NB4 (cell line): Measurements from ENCODE around the gene UTS2B.

ENCODE experiments used
- CTCF ChIP-seq: IDR thresholded peaks from one replicate; pipeline ENCODE4 v1.5.1; 2012; ENCODE audit warnings: low read depth, low read length
- MAX ChIP-seq: IDR thresholded peaks from 2 replicates; pipeline ENCODE4 v1.6.1; 2011; ENCODE audit warnings: low read depth, low read length
- MYC ChIP-seq: IDR thresholded peaks from 2 replicates; pipeline ENCODE4 v1.6.1; 2011; ENCODE audit warnings: low read depth, low read length
- POLR2A ChIP-seq: IDR thresholded peaks from 2 replicates; pipeline ENCODE4 v1.6.1; 2011; ENCODE audit warnings: mild to moderate bottlenecking; ENCODE audit not compliant: insufficient read length; ENCODE audit errors: extremely low read depth

GRCh38 chr3:191362524-191363090, 32.3 kb upstream of the UTS2B start:
- TF ChIP-seq MAX (no peak), POLR2A (no peak), CTCF (no peak), MYC (no peak)
